Dedifferentiated amniotic fluid mesenchymal stem cell (primary cell): ENCODE measurements around the gene COMT.
A peak's percentile ranks its signal among the peaks of the same experiment; 100 is the strongest.
"Not testable (repeated sequence)": the region's sequence is repeated elsewhere in the genome, so short reads cannot be mapped to it uniquely, and the experiment has no call there.

ENCODE experiments used
- DNase-seq: peaks from one replicate; pipeline ENCODE4 v3.0.0-alpha.2; 2016; ENCODE audit errors: extremely low spot score

COMT gene

DNA sequence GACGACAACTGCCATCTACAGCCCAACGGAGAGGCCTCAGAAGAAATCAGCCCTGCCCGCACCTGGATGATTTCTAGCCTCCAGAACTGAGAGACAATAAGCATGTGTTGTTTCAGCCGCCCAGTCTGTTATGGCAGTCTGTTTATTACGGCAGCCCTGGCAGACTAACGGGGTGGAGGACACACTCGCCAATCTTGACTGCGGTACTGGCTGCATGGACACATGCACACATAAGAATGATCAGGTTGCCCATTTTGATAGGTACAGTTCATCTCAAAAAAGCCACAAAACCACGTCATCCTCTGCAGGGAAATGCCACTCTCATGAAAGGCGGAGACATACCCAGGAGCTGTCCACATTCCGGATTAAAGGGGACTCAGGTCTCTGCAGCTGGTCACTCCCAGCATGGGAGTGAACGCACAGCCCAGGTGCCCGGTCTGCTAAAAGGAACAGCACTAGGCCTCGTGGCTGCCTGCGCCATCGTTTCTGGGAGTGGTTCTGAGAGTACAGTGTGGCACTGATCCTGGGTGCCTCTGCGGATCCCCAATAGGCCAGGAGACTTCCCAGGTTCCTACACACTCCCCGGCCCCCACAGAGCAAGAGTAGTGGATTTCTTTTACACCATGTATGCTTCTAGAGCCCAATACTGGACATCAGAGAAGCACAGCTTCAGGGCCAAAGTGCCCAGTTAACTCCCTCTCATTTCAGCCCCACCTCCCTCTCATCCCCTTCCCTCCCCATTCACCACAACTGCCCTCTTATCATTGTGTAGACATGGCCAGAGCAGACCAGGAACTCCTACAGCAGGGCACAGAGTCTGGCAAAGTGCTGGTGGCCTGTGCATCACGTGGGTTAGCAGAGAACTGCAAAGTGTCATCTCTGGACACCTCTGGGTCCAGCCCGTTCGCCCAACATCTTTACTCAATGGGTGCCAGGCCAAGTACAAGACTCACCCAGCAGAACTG is 11.7 kb upstream of the COMT start:
- no peak for DNase-seq

DNA sequence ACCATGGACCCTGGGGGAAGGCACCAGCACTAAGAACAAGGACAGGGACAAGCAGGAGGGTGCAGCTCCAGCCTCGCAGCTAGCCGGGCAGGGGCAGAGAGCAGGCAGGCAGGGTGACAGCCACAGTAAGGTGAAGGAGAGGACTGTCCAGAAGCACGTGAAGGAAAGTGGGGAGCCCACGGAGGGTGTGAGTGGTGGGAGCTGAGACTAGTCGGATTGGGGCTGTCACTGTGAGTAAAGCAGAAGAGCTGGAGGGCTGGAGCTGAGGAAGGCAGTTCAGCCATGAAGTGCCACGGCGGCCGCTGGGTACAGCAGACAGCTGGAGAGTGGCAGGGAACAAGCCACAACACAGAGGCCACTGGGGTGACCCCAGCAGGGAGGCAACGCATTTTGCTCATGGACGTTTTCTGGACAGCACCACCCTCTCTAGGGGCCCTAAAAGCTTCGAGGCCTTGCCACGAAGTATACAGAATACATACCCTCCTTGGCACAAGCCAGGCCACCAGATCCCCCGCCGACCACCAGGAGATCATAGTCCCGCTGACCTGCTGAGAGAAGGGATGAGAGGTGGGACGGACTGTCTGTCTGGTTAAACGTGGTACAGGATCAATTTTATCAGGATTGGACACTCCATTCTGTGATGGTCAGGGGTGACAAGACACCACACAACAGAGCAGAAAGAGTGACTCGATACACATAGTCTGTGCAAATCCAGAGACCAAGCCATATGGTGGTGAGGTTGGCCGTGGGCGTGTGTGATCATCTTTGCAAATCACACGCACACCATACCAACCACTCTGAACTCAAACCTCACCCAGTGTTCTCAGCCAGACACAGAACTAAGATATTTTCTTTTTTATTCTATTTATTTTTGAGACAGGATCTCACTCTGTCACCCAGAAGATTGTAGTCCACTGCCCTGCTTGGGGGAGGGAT is 10.8 kb upstream of the COMT start:
- no peak for DNase-seq

GRCh38 chr22:19931514-19931913 is 10.1 kb upstream of the COMT start:
- no peak for DNase-seq

DNA sequence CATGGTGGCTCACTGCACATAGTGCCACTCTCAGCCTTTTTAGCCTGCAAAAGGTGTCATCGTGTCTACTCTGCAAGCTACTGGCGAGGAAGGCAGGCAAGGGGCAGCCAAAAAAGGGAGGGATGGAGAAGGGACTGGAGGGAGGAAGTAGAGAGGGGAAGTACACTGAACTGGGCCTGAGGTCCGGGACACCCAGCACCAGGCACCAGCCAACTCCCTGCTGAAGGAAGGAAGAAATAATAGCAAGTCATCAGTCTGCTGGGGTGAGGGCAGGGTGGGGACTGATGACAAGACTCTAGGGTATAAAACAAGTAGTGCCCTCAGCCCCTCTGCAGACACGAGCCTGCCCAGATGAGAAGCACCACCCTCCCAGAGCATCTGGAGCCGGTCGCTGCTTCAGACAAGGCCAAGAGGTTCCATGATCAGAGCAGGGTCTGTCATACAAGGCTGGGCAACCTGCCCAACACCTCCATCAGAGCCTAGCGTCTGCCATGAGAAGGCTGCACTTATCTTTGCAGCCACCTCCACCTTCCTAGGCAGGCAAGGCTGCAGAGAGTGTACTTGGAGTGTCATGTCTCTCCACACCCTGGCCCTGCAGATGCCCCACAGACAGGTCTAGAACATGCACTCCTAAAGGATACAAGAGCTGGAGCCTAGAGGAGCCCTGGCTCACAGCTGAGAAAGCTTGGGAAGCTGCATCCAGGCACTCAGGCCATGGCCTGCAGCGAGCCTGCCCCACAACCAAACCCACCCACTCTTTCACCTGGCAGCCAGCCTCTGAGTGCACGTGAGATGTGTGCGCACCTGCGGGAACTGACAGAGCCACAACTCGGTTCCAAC is 9.0 kb upstream of the COMT start:
- DNase-seq: no peak

GRCh38 chr22:19933341-19934241 is 8.0 kb upstream of the COMT start:
- DNase-seq: no peak

DNA sequence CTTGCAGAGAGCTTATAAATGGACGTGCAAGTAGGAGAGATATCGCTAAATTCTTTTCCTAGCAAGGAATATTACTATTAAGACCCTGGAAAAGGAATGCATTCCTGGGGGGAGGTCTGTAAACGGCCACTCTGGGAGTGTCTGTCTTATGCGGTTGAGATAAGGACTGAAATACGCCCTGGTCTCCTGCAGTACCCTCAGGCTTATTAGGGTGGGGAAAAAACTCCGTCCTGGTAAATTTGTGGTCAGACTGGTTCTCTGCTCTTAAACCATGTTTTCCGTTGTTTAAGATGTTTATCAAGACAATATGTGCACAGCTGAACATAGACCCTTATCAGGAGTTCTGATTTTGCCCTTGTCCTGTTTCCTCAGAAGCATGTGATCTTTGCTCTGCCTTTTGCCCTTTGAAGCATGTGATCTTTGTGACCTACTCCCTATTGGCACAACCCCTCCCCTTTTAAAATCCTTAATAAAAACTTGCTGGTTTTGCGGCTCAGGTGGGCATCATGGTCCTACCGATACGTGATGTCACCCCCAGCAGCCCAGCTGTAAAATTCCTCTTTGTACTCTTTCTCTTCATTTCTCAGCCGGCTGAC is 6.4 kb upstream of the COMT start:
- not testable (repeated sequence) for DNase-seq

DNA sequence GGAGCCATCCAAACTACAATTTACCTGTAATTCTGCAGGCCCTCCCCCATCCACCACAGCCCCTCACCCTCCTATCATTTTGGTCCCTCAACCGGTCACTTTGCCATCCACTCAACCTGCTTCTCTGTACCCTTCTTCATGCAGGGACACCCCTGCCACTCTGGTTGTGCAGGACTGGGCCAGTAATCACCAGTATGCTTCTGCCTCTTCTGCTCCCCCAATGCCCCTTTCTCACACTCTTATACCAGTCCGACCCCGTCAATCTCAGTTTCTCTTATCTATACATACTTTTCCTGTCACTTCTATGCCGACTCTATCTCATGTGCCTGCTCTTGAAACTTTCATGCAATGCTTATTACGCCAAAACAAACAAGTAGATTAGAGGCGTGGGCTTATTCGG is 5.1 kb upstream of the COMT start:
- no peak for DNase-seq

DNA sequence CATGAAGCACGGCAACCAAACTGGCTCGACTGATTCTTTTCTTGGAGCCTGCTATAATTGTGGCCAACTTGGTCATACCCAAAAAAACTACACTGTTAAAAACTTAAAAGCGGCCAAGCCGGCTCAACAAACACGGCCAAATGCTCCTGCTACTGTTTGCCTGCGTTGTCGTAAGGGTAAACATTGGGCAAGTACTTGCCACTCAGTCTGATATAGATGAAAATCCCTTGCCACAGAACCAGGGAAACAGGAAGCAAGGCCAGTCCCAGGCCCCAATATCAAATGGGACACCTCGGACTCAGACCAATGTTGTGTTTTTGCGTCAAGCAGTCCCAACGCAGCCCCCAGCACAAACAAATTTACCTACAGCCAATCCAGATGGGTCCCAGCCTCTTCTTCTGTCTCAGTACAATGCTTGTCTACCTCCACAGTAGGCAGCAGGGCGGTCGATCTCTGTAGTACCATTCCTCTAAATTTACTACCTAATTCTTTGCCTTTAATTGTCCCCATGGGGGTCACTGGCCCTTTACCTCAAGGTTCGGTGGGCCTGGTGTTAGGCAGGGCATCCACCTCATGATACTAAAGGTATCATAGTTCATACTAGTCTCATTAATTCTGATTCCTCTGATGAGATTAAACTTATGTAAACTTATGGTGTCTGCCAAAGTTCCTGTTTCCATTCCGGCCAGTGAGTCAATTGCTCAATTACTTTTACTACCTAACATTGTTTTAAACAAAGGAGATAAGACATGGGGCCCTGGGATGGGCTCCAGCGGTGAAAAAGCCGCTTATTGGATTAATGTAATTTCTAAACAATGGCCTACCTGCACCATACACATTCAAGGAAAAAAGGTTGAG is 3.7 kb upstream of the COMT start:
- no peak for DNase-seq

DNA sequence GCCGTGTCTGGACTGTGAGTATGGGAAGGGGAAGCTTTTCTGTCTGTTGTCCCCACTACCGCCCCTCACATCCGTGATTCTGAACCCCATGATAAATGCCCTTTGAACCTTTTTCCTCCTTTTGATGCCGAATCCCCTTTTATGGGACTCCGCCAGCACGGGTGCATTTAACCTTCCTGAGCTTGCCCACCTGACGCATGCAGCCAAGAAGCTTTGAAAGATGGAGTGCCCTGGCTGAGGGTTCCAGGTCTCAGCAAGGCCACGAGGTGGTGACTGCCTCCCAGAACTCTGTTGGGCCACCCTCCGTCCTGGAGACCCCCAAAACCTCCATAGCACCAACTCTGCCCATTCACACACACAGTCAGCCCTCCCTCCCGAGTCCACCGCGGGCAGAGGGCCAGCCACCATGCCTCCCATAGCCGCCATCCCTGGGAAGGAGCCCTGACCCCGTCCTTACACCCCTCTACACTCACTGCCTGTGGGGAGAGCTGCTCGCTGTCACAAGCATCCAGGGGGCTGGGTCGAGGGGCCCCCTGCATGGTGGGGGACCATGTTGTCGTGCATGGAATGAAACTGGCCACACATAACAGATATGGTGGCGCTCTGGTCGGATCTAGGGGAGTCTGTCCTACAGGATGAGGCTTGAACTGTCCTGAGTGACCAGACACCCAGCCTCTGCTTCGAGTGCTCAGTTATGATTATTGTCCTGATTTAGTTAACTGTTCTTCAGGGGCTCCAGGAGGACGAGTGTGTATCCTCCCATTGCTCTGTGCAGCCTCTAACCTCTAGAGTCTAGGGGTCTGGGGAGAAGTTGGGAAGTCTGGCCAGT is 822 bp upstream of the COMT start:
- no peak for DNase-seq

DNA sequence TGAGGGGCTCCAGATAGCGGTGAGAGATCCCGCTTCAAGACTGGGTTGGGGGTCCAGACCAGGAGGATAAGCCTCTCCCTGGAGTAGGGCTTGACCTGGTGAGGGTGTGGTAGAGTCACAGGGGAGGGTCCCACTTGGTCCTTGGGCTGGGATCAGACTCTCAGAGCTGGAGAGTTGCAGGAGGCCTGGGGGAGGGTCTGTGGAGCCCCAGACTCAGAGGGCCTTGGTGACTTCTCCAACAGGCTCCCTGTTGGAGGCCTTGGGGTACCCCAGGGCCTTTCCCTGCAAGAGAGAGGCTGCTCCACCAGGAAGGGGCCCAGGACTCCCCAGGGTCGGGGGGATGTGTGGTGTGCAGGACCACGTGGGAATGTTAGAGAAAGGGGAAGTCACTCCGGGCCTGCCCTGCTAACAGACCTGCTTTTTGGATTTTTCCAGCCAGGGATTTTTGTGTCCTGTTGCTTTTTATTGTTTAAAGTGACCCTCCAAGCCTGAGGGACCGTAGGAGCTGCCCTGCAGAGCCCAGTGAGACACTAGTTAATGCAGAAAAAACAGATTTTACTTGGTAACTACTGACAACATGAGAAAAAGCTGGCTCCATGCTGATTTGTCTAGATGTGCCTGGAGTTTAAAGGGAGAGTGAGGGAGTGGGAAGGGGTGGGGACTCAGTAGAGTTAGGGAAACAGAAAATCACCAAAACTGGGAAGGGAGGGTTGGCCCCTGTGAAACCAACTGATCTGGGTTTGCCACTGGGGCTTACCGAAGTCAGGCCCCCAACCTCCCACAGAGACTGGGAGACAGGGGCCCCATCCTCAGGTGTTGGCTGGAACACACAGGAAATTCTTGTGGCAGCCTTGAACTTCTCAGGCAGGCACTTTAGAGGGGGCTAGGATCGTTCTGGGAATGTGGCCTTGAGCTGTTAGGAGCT is 847 bp downstream of the COMT start:
- peak; percentile 76 for DNase-seq

DNA sequence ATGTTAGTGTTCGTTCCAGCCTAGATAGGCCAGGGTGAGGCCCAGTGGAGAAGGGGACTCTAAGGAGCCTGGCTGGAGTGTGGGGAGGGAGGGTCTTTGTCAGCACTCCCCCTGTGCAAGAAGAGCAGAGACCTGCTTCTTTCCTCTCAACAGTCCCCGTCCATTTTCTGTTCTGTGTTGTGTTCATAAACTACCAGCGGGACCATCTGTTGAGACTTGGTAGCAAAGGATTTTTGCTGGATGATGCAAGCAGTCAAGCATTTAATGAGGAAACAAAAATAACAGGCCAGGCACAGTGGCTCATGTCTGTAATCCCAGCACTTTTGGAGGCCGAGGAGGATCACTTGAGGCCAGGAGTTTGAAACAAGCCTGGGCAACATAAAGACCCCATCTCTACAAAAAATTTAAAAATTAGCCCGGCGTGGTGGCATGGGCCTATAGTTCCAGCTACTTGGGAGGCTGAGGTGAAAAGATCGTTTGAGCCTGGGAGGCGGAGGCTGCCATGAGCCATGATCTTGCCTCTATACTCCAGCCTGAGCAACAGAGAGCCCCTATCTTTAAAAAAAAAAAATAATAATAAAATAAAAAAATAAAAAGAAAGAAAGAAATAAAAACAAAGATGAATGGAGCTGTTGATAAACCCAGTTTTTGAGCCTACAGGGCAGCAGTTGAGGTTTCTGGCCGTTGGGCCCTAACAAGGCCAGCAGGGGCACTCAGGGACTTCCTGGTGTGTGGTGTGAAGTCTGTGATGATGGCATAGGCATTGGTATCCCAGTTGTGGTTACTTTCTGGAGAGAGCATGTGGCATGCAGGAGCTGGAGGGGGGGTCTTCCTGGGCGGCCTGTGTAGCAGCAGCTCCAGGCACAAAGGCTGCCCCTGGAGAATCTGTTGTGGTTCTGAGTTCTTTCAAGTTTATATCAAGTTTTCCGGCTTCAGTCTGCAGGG is 1.8 kb downstream of the COMT start:
- peak; percentile 82 for DNase-seq

- no peak for DNase-seq
These were observed 6.6 kb downstream of the COMT start for GRCh38 chr22:19948057-19948760.

DNA sequence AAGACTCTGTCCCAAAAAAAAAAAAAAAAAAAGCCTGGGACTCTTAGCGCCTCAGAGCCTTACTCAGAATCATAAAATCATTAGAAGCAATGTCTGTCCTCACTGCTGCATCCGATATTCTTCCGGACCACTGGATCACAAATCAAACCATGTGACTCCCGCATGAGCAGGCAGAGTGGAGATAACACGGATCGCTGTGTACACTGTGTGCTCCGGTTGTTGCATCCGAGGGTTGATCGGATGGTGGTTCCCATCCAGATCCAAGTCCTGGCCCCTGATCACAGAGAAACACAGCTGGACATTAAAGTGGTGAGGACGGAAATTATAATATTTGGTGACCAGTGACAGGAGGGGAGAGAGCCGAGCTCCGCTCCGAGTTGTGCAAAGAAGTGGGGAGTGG is 9.8 kb downstream of the COMT start:
- no peak for DNase-seq

- DNase-seq: no peak
These were observed 13.9 kb downstream of the COMT start for GRCh38 chr22:19955241-19956128.
